ENCODE measurements around the gene LRSAM1.

LRSAM1 gene

DNA sequence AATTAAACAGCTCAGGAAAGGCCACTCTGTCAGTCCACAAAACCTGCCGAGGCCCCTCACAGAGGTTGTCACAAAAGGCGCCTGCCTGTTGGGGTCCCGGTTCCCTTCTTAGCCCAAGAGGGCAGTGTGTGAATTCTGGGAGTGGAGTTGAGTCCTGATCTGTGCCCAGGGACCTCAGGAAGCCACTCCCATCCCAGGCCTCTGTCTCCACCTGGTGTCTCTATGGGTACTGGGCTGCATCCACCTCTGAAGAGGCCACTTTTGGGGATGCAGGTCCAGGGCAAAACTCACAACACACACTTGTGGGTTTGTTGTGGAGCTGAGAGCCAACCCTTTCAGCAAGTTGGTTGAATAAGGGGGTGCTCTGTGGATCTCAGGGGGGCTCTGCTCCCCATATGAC, 86.5 kb downstream of the LRSAM1 start:
- DNase-seq = peak; percentile 32

DNA sequence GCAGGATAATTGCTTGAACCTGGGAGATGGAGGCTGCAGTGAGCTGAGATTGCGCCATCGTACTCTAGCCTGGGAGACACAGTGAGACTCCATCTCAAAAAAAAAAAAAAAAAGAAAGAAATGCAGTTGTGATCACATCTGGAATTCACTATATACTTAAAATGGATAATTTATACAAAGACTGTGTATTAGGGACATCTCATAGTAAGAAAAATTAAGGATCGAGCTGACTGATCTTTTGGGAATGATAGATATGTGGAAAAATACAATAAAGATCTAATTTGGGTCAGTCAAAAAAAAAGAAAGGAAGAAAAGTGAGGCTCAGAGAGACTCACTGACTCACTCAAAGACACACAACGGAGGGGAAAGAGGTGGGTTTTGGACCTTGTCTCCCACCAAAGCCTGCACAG, 87.5 kb downstream of the LRSAM1 start:
- peak; percentile 75 for DNase-seq

DNA sequence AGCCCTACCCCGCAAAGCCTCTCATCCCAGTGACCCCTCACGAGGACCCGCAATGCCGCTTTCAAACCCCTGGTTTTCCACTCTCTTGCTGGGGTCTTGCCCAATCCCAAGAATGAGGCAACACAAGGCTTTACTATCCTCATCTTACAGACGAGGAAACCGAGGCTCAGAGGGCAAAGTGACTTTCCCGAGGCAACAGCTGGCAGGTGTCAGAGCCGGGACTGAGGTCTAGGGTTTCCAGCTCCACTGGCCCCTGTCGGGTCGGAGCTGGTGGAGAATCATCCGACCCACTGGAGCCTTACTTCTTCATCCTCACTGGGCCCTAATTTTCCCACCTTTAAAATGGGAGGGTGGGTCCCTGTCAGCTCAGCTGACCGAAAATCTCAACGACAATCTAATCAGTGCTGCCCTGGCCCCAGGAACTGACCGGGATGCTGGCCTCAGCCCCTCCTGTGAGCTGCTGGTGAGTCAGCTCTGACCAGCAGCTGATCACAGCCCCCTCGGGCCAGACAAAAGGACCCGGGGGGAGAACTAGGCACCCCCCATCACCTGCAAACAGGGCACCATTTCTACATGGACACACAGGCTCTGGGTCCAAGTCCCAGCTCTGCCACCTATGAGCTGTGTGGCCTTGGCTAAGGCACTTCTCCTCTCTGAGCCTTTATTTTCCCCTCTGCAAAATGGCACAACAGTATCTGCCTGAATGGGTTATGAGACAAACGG, 88.1 kb downstream of the LRSAM1 start:
- peak; percentile 73 for DNase-seq

DNA sequence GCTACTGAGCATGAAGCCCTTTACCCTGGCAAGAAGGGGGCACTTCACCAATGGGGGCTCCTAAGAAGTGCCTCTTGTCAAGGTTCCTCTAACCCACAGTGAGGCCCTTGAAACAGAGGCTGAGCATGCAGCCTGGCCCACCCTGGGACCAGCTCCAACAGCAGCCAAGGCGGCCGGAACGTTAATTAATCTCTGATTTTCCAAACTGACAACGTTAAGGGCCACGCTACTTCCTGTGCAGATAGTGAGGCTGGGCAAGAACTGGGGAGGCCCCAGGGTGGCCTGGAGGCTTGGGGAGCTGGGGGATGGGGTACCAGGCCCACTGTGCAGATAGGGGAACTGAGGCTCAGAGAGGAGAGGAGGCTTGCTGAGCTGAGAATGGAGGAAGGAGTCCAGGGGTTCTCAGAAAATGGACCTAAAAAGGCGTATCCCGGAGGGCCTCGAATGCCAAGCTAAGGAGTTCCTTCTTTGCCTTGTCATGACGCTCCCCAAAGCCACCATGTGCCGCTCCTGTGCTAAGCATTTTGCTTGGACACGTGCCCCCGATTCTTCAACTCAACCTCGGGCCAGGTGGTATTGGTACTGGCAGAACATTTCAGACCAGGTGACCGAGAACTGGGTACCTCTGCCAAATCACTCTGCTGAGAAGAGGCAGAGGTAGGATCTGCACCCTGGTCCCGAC, 88.8 kb downstream of the LRSAM1 start:
- DNase-seq = peak; percentile 32

DNA sequence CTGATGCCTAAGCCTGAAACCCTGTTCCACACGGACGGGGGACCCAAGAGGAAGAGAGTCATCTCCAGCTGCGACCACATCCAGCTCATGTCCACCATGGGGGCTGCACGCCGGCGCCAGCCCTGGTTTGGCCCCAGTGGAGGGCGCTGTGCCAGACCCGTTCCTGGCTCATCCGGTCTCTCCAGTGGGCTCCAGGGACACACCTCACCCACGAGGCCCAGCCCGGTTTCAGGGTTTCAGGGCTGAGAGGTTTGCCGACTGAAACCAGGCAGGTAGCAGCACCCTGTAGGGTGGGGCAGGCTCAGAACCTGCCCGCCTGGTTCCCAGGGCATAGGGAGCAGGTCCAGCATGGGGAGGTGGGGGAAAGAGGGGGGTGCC, 89.3 kb downstream of the LRSAM1 start:
- no peak for DNase-seq

DNA sequence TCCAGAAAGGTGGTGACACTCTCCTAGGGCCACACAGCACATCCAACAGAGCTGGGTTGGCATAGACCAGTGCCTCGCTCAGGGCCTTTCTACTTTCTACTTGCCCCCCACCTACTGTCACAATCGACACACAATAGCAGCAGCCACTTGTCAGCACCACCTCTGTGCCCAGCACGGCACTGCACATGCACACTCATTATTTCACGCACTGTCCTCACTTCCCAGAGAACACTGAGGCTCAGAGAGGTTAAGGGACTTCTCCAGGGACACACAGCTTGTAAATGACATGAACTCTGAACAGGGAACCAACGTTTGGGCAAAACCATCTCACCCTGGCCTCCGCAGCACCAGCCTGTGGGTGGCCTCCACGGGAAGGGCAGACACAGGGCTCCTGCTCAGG, 89.9 kb downstream of the LRSAM1 start:
- DNase-seq = no peak

DNA sequence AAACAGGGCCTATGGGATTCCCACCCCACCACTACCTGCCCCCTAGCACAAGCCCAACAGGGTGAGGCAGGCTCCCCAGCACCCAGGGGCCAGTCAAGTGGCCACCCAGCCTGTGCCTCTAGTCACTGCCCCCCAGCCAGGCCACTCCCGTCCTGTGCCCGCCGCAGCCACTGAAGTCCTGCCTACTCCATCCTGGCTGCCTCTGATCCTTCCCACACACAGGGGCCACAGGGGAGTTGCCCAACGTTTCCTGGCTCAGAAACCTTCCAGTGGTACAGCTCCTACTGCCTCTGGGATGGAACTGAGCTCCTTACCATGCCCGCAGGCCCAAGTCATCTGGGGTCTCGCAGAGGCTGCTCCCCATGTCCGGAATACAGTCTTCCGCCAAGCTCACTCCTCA, 90.6 kb downstream of the LRSAM1 start:
- no peak for DNase-seq

DNA sequence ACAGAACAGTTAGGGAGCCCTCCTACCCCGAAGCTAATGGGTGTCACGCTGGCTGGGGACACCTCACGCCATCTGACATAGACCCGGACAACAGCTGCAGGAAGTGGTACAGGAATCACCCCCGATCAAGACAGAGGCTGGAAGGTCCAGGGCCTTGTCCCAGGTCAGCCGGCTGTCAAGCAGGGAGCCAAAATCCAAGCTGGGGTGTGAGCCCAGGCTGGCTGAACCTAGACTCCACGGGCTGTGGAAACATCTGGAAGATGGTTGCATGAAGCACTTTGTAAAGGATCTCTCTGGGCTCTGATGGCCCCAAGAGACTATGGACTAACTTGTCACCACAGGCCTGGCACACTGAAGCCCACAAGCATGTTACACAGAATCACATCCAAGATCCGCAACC, 91.9 kb downstream of the LRSAM1 start:
- no peak for DNase-seq

DNA sequence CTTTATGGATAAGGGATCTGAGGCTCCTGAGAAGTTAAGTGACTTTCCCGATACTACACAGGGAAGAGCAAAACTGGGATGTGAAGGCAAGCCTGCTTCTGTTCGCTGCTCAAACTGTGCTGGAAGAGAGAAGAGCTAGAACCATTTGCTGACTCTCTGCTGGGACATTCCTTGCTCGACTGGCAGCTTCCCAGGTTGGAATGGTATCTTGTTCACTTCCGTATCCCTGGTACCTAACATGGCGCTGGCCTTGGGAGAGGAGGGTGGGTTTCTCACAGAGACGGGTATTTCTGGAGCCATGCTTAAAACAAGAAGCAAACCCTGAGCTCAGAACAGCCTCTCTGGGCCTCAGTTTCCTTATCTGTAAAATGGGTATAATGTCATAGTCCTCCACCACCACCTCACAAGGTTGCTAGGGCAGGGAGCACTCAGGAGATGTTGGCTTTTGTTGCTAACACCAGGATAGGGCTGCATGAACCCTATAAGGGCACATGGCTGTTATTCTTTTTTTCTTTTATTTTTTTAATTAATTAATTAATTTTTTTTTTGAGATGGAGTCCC, 92.7 kb downstream of the LRSAM1 start:
- no peak for DNase-seq

DNA sequence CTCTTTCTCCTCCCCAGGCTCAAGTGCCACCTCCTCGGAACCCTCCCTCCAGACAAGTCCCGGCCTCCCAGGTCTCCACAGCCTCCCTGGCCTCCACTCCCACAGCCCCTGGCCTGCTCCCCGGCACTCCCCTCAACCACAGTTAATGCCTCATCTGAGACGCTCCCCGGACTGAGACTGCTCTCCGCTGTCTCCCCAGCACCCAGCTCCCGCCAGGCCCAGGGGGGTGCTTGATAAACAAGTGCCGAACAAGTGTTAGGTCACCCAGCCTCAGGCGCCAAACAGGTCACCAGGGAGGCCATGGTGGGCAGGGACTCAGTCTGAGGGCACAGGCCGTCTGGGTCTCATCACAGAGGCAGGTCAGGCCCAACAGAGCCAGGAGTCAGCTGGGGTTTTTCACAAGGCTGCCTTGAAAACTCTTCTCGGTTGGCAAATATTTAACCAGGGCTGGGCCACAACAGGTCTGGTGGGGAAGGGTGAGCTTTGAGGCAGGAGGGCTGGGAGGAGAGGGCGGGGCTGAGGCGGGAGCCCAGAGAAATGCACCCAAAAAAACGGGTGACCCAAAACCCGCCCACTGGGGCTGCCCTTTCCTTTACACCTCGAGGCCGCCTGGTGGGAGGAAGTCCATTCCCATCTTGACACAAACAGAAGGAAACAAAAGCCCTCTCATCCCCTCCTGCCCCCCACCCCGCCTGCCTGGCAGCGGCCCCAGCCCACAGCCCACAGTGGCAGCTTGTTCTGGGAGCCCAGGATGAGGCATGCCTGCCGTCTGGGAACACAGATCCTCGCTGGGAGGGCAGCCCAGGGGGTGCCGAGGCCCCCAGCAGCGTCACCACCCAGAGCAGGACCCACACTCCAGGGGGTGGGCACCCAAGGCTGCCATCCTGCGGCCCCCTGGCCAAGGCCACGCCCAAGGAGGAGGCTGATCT, 94.2 kb downstream of the LRSAM1 start:
- peak; percentile 60 for DNase-seq

DNA sequence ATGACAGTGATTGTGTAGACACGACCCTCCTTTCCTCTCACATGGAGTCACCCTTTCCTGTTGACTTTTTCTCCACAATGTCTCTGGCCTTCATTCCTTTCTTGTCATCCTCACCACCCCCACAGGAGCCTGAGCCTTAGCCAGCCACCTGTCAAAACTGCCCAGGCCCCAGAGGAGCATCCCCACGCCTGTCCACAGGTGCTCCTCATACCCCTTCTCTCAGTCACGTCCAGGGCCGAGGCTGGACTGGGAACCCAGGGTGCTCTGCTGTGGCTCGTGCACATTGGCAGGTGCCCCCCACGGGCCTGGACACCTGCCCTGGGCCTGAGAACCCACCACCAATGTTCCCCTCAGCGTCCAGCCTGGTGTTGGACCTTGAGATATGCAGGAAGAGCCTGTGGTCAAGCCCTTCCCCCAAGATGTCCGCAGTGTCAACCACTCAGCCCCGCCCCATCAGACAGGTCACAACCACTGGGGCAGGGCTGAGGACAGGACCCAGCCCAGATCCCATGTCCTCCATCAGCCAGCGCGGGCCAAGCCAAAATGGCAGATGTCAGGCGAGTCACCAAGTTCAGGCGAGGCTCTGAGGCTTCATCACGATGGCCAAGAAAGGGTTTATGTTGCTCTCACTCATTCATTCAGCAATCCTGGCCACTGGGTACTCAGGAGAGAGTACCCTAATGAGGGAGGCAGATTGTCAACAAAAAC, 95.0 kb downstream of the LRSAM1 start:
- DNase-seq = no peak

DNA sequence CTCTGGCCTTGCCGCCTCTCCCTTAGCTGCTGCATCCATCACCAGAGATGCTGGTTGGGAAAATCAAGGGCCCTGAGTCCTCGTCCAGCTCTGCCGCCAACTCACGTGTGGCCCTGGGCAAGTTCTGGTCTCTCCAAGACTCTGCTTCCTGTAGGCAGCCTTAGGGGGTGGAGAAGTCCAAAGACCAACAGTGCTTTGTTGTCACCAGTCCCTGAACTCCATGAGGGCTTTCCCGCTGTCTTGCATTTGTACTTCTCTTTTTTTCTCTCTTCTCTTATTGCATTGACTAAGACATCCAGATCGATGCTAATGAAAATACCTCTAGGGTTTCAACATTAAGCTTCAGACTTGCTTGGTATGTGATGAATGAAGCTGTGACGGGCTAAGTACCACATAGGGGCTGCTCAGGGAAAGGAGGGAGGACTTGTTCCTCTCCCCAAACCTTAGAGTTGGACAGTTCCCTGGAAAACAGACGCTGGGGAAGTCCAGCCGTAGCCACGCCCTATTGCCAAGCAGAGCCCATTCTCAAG, 97.1 kb downstream of the LRSAM1 start:
- no peak for DNase-seq

DNA sequence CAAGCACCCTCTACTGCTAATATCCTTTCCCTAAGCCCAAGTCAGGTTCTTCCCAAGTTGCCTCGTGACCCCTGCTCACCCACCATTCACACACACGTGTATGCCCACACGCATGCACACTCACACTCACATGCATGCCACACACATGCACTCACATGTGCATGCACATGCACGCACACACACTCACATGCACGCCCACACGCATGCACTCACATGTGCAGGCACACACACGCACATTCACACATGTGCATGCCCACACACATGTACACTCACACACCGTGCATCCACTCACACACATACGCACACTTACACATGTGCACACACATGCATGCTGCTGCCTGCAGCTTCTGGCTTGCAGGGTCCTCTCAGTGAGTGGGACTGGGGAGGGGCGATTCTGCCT, 97.9 kb downstream of the LRSAM1 start:
- no peak for DNase-seq

DNA sequence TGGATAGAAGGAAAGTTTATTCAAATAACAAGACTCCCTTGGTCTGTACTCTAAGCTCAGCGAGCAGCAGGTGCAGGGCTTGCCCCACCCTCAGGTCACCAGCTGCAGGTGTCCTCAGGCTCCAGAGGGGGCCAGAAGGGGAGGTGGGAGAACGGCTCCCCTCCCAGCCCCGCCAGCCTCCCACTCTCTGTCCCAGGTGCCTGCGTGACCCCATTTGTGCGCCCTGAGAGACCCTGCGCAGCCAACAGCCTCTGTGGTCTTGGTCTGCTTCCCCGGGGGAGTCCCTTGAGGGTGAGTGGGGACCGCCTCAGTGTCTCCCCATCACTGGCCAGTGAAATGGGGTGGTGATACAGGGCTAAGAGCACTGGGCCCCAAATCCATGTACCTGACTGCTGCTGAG, 98.4 kb downstream of the LRSAM1 start:
- no peak for DNase-seq

DNA sequence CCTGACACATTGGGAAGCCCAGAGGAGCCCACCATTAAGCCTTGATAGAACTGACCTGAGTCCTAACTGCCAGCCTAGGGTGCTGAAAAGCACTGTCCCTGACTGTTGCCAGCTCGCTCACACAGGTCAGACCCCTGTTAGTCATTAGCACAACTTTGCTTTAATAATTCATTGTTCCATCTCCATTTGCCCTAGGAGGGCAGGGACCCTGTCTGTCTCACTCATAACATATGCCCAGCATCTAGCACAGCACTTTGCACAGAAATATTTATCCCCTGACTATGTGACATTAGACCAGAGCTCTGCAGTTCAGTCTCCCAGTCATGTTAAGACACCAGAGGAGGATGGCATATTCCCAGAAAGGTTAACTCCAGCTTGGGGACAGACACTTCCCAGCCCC, 99.0 kb downstream of the LRSAM1 start:
- DNase-seq = peak; percentile 48

DNA sequence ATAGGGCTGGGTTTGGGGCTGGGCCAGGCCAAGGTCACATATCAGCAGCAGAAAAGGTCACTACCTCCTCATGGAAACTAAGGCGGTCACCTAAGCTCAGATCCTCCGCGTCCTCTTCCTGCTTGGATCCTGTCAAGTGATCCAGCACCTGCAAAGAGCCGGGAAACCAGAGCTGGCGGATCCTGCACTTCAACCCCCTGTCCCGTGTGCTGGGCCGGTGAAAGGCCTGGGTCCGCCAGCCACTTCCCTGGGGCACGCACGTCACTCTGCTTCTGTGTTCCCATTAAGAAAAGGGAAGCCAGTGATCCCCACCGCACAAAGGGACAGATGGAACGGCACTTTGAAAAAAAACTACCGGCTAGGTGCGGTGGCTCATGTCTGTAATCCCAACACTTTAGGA, 99.4 kb downstream of the LRSAM1 start:
- DNase-seq = no peak
